Measurements from ENCODE around the gene PF4V1.

DNA sequence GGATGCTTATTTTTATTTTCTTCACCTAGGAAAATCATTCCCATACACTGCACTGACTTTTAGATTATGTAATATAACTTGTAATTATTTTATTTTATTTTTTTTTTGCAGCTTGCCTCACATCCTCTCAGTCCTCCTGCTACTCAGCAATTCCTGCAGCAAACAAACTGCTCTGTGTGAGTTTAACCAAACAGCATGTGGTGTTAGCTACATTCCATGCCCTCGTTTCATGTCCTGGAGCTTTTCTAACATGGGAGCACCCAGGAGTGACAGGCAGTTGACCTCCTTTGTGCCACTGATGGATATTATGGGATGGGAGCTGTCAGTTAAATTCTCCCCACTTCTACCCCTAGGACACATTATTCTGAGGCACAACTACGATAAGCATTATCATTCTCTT, 40.9 kb downstream of the PF4V1 start:
- no peak for TF ChIP-seq EZH2 (IDR thresholded peaks at IDR 0.05; ENCODE audit: borderline replicate concordance, insufficient read depth, low read depth, low read length, poor library complexity, severe bottlenecking)
- TF ChIP-seq, protein P1, sequence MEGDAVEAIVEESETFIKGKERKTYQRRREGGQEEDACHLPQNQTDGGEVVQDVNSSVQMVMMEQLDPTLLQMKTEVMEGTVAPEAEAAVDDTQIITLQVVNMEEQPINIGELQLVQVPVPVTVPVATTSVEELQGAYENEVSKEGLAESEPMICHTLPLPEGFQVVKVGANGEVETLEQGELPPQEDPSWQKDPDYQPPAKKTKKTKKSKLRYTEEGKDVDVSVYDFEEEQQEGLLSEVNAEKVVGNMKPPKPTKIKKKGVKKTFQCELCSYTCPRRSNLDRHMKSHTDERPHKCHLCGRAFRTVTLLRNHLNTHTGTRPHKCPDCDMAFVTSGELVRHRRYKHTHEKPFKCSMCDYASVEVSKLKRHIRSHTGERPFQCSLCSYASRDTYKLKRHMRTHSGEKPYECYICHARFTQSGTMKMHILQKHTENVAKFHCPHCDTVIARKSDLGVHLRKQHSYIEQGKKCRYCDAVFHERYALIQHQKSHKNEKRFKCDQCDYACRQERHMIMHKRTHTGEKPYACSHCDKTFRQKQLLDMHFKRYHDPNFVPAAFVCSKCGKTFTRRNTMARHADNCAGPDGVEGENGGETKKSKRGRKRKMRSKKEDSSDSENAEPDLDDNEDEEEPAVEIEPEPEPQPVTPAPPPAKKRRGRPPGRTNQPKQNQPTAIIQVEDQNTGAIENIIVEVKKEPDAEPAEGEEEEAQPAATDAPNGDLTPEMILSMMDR (IDR thresholded peaks at IDR 0.05), result no peak

Data from B cell (primary cell).